Fibroblast of peridontal ligament (primary cell): ENCODE measurements around the gene CXCR4.
"Not testable (repeated sequence)": the region's sequence is repeated elsewhere in the genome, so short reads cannot be mapped to it uniquely, and the experiment has no call there.

Experiments used
- DNase-seq: peaks from one replicate; pipeline ENCODE4 v3.0.0-alpha.2; 2010; ENCODE audit errors: extremely low read depth

Gene CXCR4

GRCh38 chr2:136115183-136115761, 2.7 kb downstream of the CXCR4 start:
- no peak for DNase-seq

- DNase-seq, result no peak
Observed at GRCh38 chr2:136114382-136114781, 3.6 kb downstream of the CXCR4 start.

GRCh38 chr2:136113209-136113971, 4.6 kb downstream of the CXCR4 start:
- no peak for DNase-seq

GRCh38 chr2:136112317-136113208, 5.4 kb downstream of the CXCR4 start:
- no peak for DNase-seq

- DNase-seq, result no peak
Observed at GRCh38 chr2:136111711-136112110, 6.2 kb downstream of the CXCR4 start.

GRCh38 chr2:136110526-136110925, 7.4 kb downstream of the CXCR4 start:
- DNase-seq, result no peak

GRCh38 chr2:136108463-136108862, 9.5 kb downstream of the CXCR4 start:
- DNase-seq, result no peak

GRCh38 chr2:136107051-136108033, 10.6 kb downstream of the CXCR4 start:
- DNase-seq, result no peak

GRCh38 chr2:136106505-136106904, 11.4 kb downstream of the CXCR4 start:
- no peak for DNase-seq

GRCh38 chr2:136104977-136105376, 13.0 kb downstream of the CXCR4 start:
- no peak for DNase-seq

GRCh38 chr2:136101042-136101441, 16.9 kb downstream of the CXCR4 start:
- no peak for DNase-seq

GRCh38 chr2:136098441-136098840, 19.5 kb downstream of the CXCR4 start:
- DNase-seq, result no peak

- DNase-seq, result no peak
Observed at GRCh38 chr2:136093583-136093982, 24.4 kb downstream of the CXCR4 start.

GRCh38 chr2:136091899-136092298, 26.1 kb downstream of the CXCR4 start:
- DNase-seq, result no peak

GRCh38 chr2:136087901-136088460, 30.0 kb downstream of the CXCR4 start:
- DNase-seq, result not testable (repeated sequence)

GRCh38 chr2:136086253-136087016, 31.5 kb downstream of the CXCR4 start:
- no peak for DNase-seq

- no peak for DNase-seq
Observed at GRCh38 chr2:136085453-136086209, 32.3 kb downstream of the CXCR4 start.

- DNase-seq, result no peak
Observed at GRCh38 chr2:136081582-136082210, 36.3 kb downstream of the CXCR4 start.

GRCh38 chr2:136080114-136080513, 37.8 kb downstream of the CXCR4 start:
- DNase-seq, result no peak
